NCI-H82 treated with DMSO at 0.1 percent for 48 hours (cell line): ENCODE measurements around the gene CCDC142.
"Not testable (repeated sequence)": the region's sequence is repeated elsewhere in the genome, so short reads cannot be mapped to it uniquely, and the experiment has no call there.

Source experiments
- DNase-seq: peaks from one replicate; lab custom pipeline; 2025; ENCODE audit not compliant: unreplicated experiment; lab: John Stamatoyannopoulos, UW

The CCDC142 gene

GRCh38 chr2:74499267-74499939, 16.6 kb upstream of the CCDC142 start, which contains the start of gene LBX2:
Gene LBX2, minus strand, starts transcription at chr2:74499603. Its CDS starts 66 bp downstream, at chr2:74499537.
- no peak for DNase-seq

- DNase-seq: no peak
Measured at GRCh38 chr2:74498500-74499266, 15.9 kb upstream of the CCDC142 start.

- DNase-seq: no peak
Measured at GRCh38 chr2:74497777-74498499, 15.1 kb upstream of the CCDC142 start.

GRCh38 chr2:74496997-74497776, 14.4 kb upstream of the CCDC142 start:
- no peak for DNase-seq

- DNase-seq: no peak
Measured at GRCh38 chr2:74495440-74495839, 12.6 kb upstream of the CCDC142 start.

GRCh38 chr2:74493546-74493945, 10.7 kb upstream of the CCDC142 start:
- DNase-seq: no peak

GRCh38 chr2:74491648-74492544, 9.1 kb upstream of the CCDC142 start:
- no peak for DNase-seq

DNA sequence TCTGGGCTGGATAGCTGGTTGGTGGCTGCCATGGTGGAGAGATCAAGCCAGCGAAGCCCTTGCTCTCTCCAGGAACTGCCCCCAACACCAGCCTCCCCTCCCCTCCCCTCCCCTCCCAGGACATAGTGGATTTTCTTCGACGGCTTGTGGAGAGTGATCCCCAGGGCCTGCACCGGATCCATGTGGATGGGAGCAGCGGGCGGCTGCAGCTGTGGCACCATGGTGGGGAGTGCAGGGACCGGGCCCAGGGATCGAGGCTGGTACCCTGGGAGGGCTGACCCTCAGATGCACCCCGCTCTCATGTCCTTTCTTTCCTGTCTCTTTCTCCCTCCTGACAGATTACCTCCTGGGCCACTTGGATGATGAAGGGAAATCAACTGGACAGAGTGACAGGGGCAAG, 7.1 kb upstream of the CCDC142 start:
- DNase-seq: no peak

- DNase-seq: peak; percentile 82
Measured at GRCh38 chr2:74488643-74489481, 6.1 kb upstream of the CCDC142 start.

DNA sequence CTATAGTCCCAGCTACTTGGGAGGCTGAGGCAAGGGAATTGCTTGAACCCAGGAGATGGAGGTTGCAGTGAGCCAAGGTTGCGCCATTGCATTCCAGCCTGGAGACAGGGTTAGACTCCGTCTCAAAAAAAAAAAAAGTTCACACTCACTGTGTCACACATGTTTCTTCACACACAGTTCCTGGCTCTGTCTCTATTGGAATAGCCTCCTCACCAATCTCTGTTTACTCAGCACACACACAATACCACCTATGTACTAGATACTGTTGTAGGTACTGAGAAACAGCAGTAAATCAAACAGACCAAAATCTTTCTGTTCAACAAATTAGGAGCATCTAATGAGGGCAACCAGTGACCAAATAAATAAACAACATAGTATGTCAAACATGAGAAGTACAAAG, 3.3 kb upstream of the CCDC142 start:
- DNase-seq: no peak

DNA sequence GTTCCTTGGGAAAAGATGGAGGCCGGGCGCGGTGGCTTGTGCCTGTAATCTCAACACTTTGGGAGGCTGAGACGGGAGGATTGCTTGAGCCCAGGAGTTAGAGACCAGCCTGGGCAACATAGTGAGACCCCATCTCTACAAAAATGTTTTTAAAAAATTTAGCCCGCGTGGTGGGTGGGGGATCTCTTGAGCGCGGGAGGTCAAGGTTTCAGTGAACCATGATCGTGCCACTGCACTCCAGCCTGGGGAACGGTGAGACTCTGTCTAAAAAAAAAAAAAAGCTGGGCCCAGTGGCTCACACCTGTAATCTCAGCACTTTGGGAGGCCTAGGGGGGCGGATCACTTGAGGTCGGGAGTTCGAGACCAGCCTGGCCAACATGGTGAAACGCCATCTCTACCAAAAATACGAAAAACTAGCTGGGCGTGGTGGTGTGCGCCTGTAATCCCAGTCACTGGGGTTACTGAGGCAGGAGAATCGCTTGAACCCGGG, 922 bp upstream of the CCDC142 start:
- DNase-seq: not testable (repeated sequence)

GRCh38 chr2:74481961-74482800, 617 bp downstream of the CCDC142 start:
- no peak for DNase-seq

DNA sequence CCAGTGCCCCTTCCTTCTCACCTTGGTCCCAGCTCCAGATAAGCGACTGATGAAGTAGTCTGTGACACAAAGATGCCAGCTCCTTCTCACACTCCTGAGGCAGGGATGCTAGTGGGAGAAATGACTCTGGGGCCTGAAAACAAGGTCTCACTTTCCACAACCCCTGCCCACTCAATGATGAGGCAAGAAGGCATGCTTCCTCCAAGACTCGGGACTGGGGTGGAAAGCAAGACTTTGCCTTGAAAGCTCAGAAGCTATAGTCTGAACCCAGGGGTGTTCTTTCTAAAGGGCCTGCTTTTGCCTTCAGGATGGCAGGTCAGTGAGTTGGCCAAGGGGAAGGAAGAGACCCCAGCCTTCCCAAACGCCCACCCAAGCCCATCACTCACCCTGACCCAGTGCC, 1.4 kb downstream of the CCDC142 start:
- DNase-seq: no peak

DNA sequence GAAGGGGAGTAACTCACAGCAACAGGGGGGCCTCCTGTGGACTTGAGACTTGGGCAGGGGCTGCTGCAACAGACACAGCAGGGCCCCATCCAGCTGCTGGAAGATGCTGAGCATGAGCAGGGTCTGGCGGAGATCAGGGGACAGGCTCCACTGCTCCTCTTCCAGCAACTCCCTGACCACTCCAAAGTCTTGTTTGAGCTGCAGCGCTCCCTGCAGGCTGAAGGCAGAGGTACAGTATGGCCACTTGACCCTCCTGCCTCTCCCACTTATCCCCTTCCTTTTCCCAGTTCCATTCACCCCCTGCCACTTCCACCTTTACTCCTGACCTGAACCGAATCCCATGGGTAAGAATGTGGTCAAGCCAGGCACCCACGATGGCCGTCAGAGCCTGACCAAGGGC, 7.9 kb downstream of the CCDC142 start:
- no peak for DNase-seq

GRCh38 chr2:74474481-74474880, 8.3 kb downstream of the CCDC142 start:
- DNase-seq: no peak

GRCh38 chr2:74472945-74473258, 9.9 kb downstream of the CCDC142 start:
- DNase-seq: no peak

DNA sequence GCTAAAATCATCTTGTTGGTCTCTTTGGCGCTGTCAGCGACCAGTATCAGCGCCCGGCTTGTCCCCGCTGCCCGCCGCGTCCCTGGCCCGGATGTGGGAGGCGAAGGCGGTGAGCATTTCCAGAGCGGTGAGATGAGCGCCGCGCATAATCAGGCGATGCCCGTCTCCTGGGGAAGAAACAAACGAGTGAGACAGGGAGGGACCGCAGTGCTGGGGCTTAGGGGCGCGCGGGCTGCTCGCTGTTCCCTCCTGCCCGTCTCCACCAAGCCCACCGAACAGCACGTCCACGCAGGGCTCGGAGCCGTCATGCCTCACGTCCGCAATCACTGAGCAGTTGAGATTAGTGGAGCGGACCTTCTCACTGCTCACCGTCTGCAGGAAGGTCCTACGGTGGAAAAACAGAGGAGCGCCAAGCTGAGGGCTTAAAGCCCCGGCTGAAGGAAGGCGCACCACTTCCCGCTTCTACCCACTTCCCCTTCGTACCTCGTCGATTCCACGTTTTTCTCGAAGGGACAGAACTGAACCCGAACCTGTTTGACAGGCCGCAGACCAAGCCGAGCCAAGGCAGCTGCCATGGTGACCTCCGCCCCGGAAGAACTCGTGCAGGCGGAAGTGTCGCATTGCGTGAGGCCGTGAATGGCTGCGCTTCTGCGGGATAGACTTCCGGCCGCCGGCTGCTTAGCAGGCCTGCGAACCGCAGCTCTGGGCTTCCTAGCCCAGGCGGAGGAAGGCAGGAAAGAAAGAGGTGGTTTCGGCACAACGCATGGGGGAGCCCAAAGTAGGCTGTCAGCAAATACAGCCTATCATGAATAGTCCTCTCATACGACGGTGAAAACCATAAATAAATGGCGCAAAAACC, 10.5 kb downstream of the CCDC142 start, which contains the start of gene MRPL53:
Gene MRPL53 (minus strand): TSS at position 595 of the 859 bp plus-strand sequence. CDS start 20 bp downstream, at position 575.
- DNase-seq: peak; percentile 73
